H1 (cell line): ENCODE measurements around the gene ZNF609.

Experiments
- CTCF ChIP-seq, 3 experiments: IDR thresholded peaks; 1 replicate in 2 of 3; 2 replicates in 1 of 3; pipeline versions ENCODE4 v1.5.1 to v1.6.1; 2011; ENCODE audit warnings: low read length in 3 of 3, mild to moderate bottlenecking in 3 of 3, inconsistent platforms in 2 of 3, low read depth in 1 of 3, moderate library complexity in 1 of 3; ENCODE audit not compliant: insufficient read depth in 1 of 3; ENCODE audit errors: control extremely low read depth in 1 of 3
- EP300 ChIP-seq, 2 experiments: IDR thresholded peaks; 1 replicate in 1 of 2; 2 replicates in 1 of 2; pipeline ENCODE4 v1.6.1; 2011 to 2012; ENCODE audit warnings: low read depth in 2 of 2, low read length in 2 of 2, mild to moderate bottlenecking in 2 of 2, borderline replicate concordance in 1 of 2, inconsistent platforms in 1 of 2, moderate library complexity in 1 of 2
- HDAC2 ChIP-seq, 2 experiments: fragments of 300-600 bp in 1 of 2; sonication (generic) in 1 of 2; IDR thresholded peaks; 2 replicates each; pipeline ENCODE4 v1.6.1; 2011 to 2012; ENCODE audit warnings: low read depth in 2 of 2, low read length in 2 of 2, mild to moderate bottlenecking in 2 of 2, moderate library complexity in 2 of 2, borderline replicate concordance in 1 of 2, inconsistent platforms in 1 of 2
- POLR2A ChIP-seq, 2 experiments: IDR thresholded peaks; 1 replicate in 1 of 2; 2 replicates in 1 of 2; pipeline ENCODE4 v1.6.1; 2011; ENCODE audit warnings: low read depth in 2 of 2, low read length in 2 of 2, mild to moderate bottlenecking in 2 of 2; ENCODE audit errors: control extremely low read depth in 1 of 2
- TAF1 ChIP-seq: IDR thresholded peaks from 2 replicates; pipeline ENCODE4 v1.6.1; 2011; ENCODE audit warnings: mild to moderate bottlenecking, low read depth, low read length

- TF ChIP-seq HDAC2 (IDR thresholded peaks at IDR 0.05; ENCODE audit: borderline replicate concordance in 1 of 2, low read depth in 2 of 2, low read length in 2 of 2) (no peak), POLR2A (IDR thresholded peaks at IDR 0.05; ENCODE audit: control extremely low read depth in 1 of 2, low read depth in 2 of 2, low read length in 2 of 2) (no peak), EP300 (IDR thresholded peaks at IDR 0.05; ENCODE audit: borderline replicate concordance in 1 of 2, low read depth in 2 of 2, low read length in 2 of 2) (no peak), CTCF (IDR thresholded peaks at IDR 0.05; ENCODE audit: control extremely low read depth in 1 of 3, insufficient read depth in 1 of 3, low read depth in 1 of 3, low read length in 3 of 3) (no peak), TAF1 (no peak)
Observed at GRCh38 chr15:64583519-64583918, 123.1 kb downstream of the ZNF609 start.
